ENCODE data around the gene RNF224.

RNF224 gene

DNA sequence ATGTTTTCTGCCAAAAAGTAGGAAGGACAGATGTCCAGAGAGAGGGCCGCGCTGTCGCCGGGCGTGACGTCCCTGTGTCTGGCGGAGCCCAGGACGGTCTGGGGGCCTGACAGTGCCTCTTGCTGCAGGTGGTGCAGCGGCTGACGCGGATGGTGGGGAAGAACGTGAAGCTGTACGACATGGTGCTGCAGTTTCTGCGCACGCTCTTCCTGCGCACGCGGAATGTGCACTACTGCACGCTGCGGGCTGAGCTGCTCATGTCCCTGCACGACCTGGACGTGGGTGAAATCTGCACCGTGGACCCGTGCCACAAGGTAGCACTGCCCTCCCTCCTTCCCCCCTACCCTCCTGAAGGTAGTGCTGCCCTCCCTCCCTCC, 35.6 kb downstream of the RNF224 start:
- DNase-seq (ENCODE audit: low spot score), result no peak
- in situ Hi-C loops (cut with MboI; ENCODE audit: low pct_unique_long_range_greater_than_20kb, low sequenced_read_pairs, unreplicated experiment), result no loop called here
- TF ChIP-seq, protein P1, sequence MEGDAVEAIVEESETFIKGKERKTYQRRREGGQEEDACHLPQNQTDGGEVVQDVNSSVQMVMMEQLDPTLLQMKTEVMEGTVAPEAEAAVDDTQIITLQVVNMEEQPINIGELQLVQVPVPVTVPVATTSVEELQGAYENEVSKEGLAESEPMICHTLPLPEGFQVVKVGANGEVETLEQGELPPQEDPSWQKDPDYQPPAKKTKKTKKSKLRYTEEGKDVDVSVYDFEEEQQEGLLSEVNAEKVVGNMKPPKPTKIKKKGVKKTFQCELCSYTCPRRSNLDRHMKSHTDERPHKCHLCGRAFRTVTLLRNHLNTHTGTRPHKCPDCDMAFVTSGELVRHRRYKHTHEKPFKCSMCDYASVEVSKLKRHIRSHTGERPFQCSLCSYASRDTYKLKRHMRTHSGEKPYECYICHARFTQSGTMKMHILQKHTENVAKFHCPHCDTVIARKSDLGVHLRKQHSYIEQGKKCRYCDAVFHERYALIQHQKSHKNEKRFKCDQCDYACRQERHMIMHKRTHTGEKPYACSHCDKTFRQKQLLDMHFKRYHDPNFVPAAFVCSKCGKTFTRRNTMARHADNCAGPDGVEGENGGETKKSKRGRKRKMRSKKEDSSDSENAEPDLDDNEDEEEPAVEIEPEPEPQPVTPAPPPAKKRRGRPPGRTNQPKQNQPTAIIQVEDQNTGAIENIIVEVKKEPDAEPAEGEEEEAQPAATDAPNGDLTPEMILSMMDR (IDR thresholded peaks at IDR 0.05; ENCODE audit: extremely low read depth, insufficient read depth, missing control alignments), result no peak

DNA sequence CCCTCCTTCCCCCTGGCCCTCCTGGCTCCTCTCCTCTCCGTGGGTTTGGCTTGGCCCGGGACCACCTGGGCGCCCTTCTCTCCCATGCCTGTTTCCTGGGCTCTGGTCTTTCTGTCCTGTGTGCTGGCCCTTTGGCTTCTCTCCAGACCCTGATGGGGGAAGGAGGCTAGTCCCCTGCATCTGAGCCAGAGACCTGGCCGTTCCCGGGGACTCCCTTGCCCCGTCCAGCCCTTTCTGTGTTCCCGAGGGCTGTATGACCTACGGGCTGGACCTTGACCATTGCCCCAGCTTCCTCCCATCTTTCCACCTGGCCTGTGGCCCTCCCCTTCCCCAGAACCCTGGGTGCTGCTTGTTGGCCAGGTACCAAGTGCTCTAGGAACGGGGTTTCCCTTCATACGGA, 36.2 kb downstream of the RNF224 start:
- TF ChIP-seq, protein P1 (IDR thresholded peaks at IDR 0.05; ENCODE audit: extremely low read depth, insufficient read depth, missing control alignments), result no peak

DNA sequence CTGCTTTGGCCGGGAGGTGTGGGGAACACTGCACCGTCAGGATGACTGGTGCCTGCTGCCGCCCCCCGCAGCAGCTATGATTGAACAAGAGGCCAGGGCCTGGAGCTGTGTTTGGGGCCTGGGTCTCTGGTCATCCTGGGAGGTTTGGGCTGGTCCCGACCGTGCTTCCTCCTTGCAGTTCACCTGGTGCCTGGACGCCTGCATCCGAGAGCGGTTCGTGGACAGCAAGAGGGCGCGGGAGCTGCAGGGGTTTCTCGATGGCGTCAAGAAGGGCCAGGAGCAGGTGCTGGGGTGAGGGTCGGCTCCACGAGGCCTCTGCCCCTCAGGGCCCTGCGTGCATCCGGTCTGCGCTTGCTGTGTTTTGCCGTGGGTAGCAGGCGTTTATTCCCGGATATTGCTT, 36.8 kb downstream of the RNF224 start:
- in situ Hi-C loops (cut with MboI; ENCODE audit: low pct_unique_long_range_greater_than_20kb, low sequenced_read_pairs, unreplicated experiment), result no loop called here
- no peak for DNase-seq (ENCODE audit: low spot score)
- TF ChIP-seq, protein P1 (IDR thresholded peaks at IDR 0.05; ENCODE audit: extremely low read depth, insufficient read depth, missing control alignments), result no peak

More for the DNA sequence above, 36.2 kb downstream of the RNF224 start:
- DNase-seq (ENCODE audit: low spot score), result no peak
- in situ Hi-C loops (cut with MboI; ENCODE audit: low pct_unique_long_range_greater_than_20kb, low sequenced_read_pairs, unreplicated experiment), result no loop called here

DNA sequence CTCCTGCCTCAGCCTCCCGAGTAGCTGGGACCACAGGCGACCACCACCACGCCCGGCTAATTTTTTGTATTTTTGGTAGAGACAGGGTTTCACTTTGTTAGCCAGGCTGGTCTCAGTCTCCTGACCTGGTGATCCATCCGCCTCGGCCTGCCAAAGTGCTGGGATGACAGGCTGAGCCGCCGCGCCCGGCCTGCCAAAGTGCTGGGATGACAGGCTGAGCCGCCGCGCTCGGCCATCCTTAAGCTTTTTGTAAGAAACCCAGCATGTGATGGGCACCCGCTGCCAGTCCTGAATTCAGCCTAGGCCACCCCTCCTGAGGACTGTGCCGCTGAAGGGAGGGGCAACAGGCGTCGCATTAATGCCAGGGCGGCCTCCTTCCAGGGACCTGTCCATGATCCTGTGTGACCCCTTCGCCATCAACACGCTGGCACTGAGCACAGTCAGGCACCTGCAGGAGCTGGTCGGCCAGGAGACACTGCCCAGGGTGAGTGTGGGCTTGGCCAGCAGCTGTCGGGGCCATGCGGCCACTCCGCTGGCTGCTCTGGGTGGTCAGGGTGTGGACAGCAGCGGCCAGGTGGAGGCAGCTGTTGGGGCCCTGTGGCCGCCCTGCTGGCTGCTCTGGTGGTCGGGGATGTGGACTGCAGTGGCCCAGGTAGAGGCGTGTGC, 38.3 kb downstream of the RNF224 start:
- in situ Hi-C loops (cut with MboI; ENCODE audit: low pct_unique_long_range_greater_than_20kb, low sequenced_read_pairs, unreplicated experiment), result no loop called here
- no peak for DNase-seq (ENCODE audit: low spot score)
- TF ChIP-seq, protein P1 (IDR thresholded peaks at IDR 0.05; ENCODE audit: extremely low read depth, insufficient read depth, missing control alignments), result no peak

DNA sequence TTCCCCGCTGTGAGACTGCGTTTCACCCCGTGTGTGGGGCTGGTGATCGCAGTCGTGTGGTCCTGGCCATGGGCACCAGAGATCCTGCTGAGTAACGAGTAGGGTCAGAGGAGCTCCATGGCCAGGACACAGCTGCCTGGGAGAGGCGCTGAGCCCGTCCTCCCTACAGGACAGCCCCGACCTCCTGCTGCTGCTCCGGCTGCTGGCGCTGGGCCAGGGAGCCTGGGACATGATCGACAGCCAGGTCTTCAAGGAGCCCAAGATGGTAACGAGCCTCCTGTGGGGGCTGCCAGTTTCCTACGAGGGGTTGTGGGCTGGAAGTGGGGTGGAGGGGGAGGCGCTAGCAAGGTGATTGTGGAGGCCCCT, 38.8 kb downstream of the RNF224 start:
- DNase-seq (ENCODE audit: low spot score), result no peak
- in situ Hi-C loops (cut with MboI; ENCODE audit: low pct_unique_long_range_greater_than_20kb, low sequenced_read_pairs, unreplicated experiment), result no loop called here
- TF ChIP-seq, protein P1 (IDR thresholded peaks at IDR 0.05; ENCODE audit: extremely low read depth, insufficient read depth, missing control alignments), result no peak

DNA sequence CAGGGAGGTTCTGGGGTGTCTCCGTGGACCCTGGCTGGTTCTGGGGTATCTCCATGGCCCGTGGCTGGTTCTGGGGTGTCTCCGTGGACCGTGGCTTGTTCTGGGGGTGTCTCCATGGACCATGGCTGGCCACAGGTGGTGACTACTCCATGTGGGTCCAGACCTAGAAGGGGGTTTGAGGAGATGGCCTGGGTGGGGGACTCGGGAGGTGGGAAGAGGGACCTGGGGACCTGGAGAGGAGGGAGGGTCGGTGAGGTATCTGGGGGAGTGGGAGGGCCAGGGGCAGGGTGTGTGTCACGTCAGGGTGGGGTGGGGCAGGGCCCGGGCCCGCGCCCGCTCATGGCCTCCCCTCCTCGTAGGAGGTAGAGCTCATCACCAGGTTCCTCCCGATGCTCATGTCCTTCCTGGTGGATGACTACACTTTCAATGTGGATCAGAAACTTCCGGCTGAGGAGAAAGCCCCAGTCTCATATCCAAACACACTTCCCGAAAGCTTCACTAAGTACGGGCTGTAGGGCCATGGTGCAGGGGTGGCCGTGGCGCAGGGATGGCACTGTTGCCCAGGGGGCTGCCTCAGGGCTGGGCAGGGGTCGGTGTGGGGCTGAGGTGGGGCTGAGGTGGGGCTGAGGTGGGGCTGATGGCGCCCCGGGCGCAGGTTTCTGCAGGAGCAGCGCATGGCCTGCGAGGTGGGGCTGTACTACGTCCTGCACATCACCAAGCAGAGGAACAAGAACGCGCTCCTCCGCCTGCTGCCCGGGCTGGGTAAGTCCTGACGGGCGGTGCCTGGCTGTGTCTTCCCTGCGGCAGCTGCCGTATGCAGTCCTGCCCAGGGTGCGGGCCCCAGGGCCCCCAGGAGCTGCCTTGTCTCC, 39.5 kb downstream of the RNF224 start:
- TF ChIP-seq, protein P1 (IDR thresholded peaks at IDR 0.05; ENCODE audit: extremely low read depth, insufficient read depth, missing control alignments), result no peak
- in situ Hi-C loops (cut with MboI; ENCODE audit: low pct_unique_long_range_greater_than_20kb, low sequenced_read_pairs, unreplicated experiment), result no loop called here
- DNase-seq (ENCODE audit: low spot score), result no peak

Data from GM13977 (cell line).